Measurements from ENCODE around the gene RNF157.

RNF157 gene

GRCh38 chr17:76125391-76125675 is 115.0 kb downstream of the RNF157 start:
- ChIA-PET POLR2A (no interaction called here), CTCF (interaction anchor here (1.0 to 13.3 kb wide), 13 partner anchors 8 to 174 kb away, joined by 3 to 292 read pairs (median 5); partner anchors contain the start of gene EXOC7)
- TF ChIP-seq, protein P1, sequence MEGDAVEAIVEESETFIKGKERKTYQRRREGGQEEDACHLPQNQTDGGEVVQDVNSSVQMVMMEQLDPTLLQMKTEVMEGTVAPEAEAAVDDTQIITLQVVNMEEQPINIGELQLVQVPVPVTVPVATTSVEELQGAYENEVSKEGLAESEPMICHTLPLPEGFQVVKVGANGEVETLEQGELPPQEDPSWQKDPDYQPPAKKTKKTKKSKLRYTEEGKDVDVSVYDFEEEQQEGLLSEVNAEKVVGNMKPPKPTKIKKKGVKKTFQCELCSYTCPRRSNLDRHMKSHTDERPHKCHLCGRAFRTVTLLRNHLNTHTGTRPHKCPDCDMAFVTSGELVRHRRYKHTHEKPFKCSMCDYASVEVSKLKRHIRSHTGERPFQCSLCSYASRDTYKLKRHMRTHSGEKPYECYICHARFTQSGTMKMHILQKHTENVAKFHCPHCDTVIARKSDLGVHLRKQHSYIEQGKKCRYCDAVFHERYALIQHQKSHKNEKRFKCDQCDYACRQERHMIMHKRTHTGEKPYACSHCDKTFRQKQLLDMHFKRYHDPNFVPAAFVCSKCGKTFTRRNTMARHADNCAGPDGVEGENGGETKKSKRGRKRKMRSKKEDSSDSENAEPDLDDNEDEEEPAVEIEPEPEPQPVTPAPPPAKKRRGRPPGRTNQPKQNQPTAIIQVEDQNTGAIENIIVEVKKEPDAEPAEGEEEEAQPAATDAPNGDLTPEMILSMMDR (IDR thresholded peaks at IDR 0.05; ENCODE audit: insufficient read depth, low read length, missing control alignments): no peak
- H3K4me3 ChIP-seq (ENCODE audit: low read depth, low read length): no peak overlapping the region
- DNase-seq (ENCODE audit: low read depth, low spot score): no peak

DNA sequence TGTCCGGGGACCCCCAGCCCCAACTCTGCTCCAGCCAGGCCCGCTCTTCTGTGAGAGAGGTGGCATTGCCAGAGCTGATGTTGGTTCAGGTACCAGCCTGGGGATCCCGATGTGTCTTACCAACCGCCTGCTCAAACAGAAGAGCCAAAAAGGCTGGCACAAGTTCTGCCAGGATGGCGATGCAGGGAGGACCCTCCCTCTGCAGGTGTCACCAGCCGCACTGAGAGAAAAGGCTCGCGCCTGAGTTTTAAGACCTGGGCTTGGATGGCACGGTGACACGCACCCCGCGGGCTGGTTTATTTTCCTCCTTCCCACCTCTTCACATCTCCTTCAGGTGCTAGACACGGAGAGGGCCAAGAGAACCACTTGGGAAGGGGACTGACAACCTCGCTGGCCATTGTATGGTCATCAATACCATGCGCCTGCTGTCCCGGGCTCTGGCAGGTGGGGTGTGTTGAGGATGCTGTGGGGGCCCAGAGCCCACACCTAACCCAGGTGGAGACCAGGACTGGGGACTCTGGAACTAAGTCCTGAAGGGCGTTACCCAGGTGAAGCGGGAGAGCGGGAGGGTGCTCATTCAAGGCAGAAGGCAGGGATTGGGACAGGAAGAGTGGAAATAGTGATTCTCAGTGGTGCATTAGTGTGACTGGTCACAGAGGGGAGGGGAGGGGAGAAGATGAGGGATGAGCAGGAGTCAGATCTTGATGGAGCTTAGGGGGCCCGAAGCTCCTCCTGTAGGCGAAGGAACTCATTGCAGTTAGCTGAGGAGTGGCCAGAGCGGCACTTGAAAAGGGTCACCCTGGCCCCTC is 115.5 kb downstream of the RNF157 start:
- H3K4me3 ChIP-seq (ENCODE audit: low read depth, low read length): no peak overlapping the region
- no peak for DNase-seq (ENCODE audit: low read depth, low spot score)
- TF ChIP-seq, protein P1 (IDR thresholded peaks at IDR 0.05; ENCODE audit: insufficient read depth, low read length, missing control alignments): peak; percentile 23
- CTCF ChIA-PET: interaction anchor here (1.2 to 13.3 kb wide), 10 partner anchors 9 to 157 kb away, joined by 3 to 292 read pairs (median 6); no protein-coding TSS in a partner anchor
- POLR2A ChIA-PET: no interaction called here

- no peak overlapping the region for H3K4me3 ChIP-seq (ENCODE audit: low read depth, low read length)
- ChIA-PET POLR2A (no interaction called here), CTCF (interaction anchor here (0.9 to 13.3 kb wide), 9 partner anchors 12 to 175 kb away, joined by 3 to 292 read pairs (median 8); no protein-coding TSS in a partner anchor)
- no peak for DNase-seq (ENCODE audit: low read depth, low spot score)
- TF ChIP-seq, protein P1 (IDR thresholded peaks at IDR 0.05; ENCODE audit: insufficient read depth, low read length, missing control alignments): no peak
Observed at GRCh38 chr17:76123749-76124581, 116.3 kb downstream of the RNF157 start.

DNA sequence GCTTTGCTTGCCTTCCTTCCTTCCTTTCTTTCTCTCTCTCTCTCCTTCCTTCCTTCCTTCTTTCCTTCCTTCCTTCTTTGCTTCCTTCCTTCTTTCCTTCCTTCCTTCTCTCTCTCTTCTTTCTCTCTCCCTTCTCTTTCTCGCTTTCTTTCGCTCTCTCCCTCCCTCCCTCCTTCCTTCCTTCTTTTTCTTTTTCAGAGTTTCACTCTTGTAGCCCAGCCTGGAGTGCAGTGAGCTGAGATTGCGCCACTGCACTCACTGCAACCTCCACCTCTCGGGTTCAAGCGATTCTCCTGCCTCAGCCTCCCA is 117.1 kb downstream of the RNF157 start:
- DNase-seq (ENCODE audit: low read depth, low spot score): no peak
- CTCF ChIA-PET: interaction anchor here (0.9 to 13.3 kb wide), 12 partner anchors 10 to 176 kb away, joined by 3 to 292 read pairs (median 6); partner anchors contain the start of gene FOXJ1
- H3K4me3 ChIP-seq (ENCODE audit: low read depth, low read length): no peak overlapping the region
- POLR2A ChIA-PET: no interaction called here
- TF ChIP-seq, protein P1 (IDR thresholded peaks at IDR 0.05; ENCODE audit: insufficient read depth, low read length, missing control alignments): no peak

- no peak for DNase-seq (ENCODE audit: low read depth, low spot score)
- POLR2A ChIA-PET: no interaction called here
- no peak overlapping the region for H3K4me3 ChIP-seq (ENCODE audit: low read depth, low read length)
- CTCF ChIA-PET: interaction anchor here (0.7 to 13.3 kb wide), 17 partner anchors 9 to 189 kb away, joined by 3 to 292 read pairs (median 5); partner anchors contain the start of gene FOXJ1
- TF ChIP-seq, protein P1 (IDR thresholded peaks at IDR 0.05; ENCODE audit: insufficient read depth, low read length, missing control alignments): no peak
Observed at GRCh38 chr17:76122431-76123190, 117.7 kb downstream of the RNF157 start.
